Ovary (tissue), 3 donors: ENCODE measurements around the gene ETNK1.

Experiments
- EP300 ChIP-seq: sonication (generic); formaldehyde crosslinking; IDR thresholded peaks from one replicate; pipeline ENCODE4 v1.6.1; 2017; ENCODE audit warnings: antibody characterized with exemption
- POLR2A ChIP-seq: fragments of 450-650 bp; IDR thresholded peaks from one replicate; pipeline ENCODE4 v1.6.1; 2017; ENCODE audit warnings: antibody characterized with exemption, mild to moderate bottlenecking, moderate library complexity
- TF ChIP-seq, protein P1 (sequence below), 3 donors: fragments of 450-650 bp in 2 of 3; fragments of 200-600 bp in 1 of 3; IDR thresholded peaks; one replicate each; pipeline versions ENCODE4 v1.5.1 to v1.8.0; 2016 to 2022; ENCODE audit warnings: antibody characterized with exemption in 3 of 3, mild to moderate bottlenecking in 1 of 3
- donor health status: DM: no; HTN: no; CAD: no.

DNA sequence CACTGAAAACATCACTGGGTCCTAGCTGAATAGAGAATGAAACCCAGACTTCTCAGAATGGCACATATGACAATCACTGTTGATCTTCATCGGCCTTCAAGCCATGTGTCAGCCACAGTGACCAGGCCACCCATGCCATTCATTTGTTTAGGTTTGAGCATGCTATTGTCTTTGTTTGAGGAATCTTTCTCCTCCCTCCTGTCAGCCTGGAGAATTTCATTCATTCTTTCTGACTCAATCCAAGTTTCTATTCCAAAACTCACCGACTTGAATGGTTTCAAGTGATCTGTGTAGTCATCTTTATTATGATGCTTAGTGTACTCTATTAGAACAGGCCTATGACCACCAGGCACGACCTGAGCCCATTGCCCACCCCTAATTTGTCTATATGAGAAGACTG is 106.3 kb downstream of the ETNK1 start:
- TF ChIP-seq, protein P1, sequence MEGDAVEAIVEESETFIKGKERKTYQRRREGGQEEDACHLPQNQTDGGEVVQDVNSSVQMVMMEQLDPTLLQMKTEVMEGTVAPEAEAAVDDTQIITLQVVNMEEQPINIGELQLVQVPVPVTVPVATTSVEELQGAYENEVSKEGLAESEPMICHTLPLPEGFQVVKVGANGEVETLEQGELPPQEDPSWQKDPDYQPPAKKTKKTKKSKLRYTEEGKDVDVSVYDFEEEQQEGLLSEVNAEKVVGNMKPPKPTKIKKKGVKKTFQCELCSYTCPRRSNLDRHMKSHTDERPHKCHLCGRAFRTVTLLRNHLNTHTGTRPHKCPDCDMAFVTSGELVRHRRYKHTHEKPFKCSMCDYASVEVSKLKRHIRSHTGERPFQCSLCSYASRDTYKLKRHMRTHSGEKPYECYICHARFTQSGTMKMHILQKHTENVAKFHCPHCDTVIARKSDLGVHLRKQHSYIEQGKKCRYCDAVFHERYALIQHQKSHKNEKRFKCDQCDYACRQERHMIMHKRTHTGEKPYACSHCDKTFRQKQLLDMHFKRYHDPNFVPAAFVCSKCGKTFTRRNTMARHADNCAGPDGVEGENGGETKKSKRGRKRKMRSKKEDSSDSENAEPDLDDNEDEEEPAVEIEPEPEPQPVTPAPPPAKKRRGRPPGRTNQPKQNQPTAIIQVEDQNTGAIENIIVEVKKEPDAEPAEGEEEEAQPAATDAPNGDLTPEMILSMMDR (IDR thresholded peaks at IDR 0.05): no peak
- TF ChIP-seq EP300 (no peak), POLR2A (no peak)
